GM18520 (cell line): Measurements from ENCODE around the gene CCL27.

Experiments used
- ATAC-seq: cut with Tn5 transposase; IDR thresholded peaks from one replicate; pipeline ENCODE4 v1.9.1; 2021; ENCODE audit not compliant: unreplicated experiment

CCL27 gene, protein sequence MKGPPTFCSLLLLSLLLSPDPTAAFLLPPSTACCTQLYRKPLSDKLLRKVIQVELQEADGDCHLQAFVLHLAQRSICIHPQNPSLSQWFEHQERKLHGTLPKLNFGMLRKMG

DNA sequence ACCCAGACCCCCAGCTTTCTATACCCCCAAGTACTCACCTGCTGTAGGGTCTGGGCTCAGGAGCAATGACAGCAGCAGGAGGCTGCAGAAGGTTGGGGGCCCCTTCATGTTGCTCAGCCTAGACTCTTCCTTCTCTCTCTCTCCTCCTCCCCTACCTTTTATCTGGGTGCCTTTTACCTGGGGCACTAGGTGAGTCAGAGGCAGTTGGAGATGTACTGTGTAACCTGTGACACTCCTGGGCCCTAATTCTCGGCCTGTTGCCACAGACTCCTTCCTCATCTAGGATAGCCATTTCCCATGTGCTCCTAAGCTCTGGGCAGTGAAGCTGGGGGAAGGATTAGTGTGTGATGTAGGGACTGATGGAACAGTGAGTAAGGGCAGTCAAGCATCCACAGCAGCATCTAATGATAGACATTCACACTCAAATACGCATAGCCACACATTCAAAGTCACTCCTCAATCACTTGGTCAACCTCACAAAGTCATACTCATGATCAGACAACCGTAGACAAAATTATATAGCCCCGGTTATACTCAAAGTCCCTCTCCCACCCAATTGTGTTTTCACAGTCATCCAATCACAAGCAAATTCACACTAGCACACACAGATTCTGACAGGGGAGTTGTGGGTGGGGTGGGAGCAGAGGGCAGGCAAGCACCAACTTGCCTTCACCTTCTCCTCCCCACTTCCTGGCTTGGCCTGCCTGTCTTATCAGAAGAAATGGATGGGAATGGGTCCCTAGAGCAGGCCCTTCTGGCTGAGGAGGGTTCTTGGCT lies at the start of gene CCL27:
TSS of gene CCL27 (minus strand) at position 132 of the 777 bp plus-strand sequence. CDS start at position 108, 24 bp downstream.
- no peak for ATAC-seq

DNA sequence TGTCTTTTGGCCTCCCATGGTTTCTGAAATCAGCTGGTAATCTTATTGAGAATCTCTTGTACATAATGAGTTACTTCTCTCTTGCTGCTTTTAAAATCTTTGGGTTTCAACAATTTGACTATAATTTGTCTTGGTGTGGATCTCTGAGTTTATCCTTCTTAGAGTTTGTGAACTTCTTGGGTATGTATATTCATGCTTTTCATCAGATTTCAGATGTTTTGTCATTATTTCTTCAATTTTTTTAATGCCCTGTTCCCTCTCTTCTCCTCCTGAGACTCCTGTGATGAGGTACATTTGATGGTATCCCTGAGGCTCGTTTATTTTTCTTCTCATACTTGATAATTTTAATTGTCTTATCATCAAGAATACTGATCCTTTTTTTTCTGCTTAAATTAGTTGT lies 49.7 kb upstream of the CCL27 start:
- no peak for ATAC-seq

DNA sequence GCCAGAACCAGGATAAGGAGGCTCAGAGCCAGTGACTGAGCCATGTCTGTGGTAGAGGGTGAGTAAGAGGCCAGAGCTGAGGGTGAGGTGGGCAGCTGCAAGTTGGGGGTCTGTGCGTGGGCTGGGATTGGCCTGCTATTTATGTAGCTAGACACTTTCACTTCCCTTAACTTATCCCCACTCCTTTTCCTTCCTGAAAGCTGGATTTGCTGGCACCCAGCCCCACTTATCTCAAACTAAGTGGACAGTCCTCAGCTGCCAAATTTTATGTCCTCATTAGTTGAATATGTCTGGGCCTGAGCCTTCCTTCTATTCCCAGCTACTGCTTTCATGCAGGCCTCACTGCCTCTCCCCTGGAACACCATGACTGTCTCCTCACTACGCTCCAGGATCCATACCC lies 47.6 kb upstream of the CCL27 start, which contains the start of gene CCL21:
TSS of gene CCL21 (minus strand) at position 114 of the 400 bp plus-strand sequence. CDS start at position 44, 70 bp downstream.
- no peak for ATAC-seq

DNA sequence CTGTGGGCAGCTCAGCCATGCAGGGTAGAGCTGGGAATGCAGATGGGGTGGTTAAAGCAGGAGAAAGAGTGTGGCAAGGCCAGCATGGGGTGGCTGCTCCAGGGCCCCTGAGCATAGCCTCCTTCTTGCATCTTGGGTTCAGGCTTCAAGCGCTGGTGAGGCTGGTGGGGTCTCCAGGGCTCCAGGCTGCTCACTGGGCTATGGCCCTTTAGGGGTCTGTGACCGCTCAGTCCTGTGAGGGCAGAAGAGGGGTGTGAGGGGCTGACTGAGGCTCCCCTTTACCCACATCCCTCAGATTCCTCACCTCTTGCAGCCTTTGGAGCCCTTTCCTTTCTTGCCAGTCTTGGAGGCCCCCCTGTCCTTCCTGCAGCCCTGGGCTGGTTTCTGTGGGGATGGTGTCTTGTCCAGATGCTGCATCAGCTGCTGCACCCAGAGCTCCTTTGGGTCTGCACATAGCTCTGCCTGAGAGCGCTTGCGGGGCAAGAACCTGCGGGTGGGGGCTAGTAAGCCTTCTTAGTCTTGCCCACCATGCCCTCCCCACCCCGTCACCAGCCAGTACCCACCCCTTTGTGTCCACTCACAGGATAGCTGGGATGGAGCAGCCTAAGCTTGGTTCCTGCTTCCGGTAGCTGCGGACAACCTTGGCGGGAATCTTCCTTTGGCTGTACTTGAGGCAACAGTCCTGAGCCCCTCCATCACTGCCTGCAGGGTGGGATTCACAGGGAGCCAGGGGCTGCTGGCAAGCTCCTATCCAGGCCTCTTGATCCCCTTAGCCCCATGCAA lies 46.9 kb upstream of the CCL27 start:
- no peak for ATAC-seq

DNA sequence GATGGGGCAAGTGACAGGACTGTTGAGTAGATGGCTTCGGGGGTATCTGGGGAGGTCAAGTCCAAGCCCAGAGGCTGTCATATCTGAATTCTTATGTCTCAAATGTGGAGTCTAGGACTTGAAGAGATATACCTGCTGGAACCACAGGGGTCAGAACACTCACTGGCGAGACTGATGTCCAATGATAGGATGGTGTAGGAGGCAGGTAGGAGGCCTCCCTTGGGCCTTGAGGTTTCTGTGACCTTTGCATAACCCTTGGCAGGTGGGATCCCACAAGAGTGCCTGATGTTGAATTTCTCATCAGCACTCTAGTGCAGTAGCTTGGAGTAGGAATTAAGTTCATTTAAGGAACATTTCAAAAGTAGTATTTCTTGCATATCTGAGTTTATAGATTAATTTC lies 44.7 kb upstream of the CCL27 start:
- ATAC-seq = no peak

DNA sequence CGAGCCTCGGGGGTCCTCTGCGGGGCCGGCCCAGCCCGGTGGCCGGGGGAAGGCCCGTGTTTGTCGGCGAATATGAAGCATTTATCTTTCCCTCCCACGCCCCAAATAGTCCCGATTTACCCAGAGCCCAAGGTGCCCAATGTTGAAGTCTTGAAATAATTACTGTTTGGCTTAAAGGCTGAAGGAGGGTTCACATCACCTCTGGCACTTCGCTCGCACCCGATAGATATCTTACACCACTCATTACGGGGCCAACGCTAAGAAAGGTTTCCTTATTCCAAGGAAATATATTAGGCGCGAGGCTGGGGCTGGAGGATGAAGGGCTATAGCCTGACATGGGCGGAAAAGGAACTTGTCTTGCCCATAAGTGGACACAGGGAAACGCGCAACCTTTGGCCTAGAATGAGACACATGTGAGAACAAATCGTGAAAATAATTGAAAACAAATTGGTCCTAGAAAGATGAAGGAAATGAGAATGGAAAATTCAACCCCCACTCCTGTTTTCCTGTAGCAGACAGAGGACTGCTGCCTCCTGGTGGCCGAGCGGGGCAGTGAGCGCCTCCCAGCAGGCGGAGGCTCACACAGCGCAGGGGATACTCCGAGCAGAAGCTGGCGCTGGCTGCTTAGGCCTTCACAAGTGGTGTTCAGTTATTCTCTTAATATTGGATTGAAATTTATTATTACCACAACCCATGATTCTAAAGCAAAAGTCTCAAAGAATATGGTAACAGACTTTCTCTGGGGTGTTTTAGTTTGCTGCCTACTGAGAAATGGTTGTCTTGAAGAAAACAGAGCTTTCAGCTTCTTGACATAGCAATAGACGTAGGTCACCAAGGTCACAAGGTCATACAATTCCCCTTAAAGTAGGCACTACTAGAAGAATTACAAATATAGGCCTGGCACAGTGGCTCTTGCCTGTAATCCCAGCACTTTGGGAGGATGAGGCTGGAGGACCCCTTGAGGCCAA lies 39.6 kb upstream of the CCL27 start:
- no peak for ATAC-seq

DNA sequence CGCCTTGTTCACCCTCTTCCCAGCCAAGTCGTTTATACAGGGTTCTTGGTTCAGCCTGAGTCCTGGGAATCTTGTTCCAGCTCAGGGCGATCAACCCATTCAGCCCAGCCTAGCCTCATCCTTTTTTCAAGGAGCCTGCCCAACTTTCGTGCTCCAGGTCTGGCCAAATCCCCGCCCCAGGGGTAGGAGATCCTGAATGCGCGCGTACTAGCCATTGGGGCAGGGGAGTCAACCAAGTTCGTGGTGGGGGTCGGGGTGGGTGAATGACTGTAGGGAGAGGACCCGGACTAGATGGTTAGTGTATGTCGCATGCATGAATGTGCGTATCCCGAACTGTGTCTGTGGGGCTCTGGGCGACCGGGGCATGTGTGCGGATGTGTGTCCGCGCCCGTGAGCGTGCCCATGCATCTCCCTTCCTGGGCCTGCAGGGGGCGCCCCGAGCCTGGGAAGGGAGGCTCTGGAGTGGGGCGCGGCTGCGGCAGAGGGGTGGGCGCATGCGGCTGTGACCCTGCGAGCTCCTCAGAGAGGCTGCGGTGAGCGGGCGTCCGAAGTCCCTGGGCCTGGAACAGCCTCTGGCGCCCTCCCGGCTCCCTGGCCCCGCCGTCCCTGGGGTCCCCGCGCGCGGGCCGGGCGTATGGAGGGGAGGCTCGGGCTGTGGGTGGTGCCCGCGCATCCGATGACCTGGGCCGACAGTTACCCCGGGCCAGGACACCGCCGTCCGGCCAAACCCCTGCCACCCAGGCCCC lies 38.7 kb upstream of the CCL27 start:
- ATAC-seq = no peak

DNA sequence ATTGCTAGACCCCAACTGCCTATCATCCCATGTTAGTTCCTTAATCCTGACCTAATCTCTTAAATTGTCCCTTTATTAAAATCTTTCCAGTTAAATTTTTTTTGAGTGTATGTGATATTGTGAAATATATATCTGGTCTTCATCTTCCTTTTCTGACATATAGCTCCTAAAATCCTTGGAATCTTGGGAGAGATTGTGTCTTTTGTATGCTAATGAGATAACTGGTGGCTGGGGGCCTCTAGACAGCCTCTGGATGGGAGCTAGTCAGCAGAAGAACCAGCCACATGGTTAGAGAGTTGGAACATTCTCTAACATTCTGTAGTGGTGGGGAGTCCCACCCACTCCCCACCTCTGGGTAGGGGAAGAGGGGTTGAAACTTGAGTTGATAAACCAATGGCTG lies 32.4 kb upstream of the CCL27 start:
- ATAC-seq = no peak

DNA sequence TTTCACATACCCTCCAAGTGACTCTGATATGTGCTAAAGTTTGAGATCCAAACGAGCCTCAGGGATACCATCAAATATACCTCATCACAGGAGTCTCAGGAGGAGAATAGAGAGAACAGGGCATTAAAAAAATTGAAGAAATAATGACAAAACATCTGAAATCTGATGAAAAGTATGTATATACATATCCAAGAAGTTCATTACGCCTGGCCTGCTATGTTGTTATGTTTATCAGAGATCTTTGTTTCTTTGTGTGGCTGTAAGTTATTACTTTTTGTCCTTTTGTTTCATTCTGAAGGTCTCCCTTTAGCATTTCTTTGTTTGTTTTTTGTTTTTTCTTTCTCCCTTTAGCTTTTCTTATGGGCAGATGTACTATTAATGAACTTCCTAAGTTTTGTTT lies 31.1 kb upstream of the CCL27 start:
- ATAC-seq = no peak

DNA sequence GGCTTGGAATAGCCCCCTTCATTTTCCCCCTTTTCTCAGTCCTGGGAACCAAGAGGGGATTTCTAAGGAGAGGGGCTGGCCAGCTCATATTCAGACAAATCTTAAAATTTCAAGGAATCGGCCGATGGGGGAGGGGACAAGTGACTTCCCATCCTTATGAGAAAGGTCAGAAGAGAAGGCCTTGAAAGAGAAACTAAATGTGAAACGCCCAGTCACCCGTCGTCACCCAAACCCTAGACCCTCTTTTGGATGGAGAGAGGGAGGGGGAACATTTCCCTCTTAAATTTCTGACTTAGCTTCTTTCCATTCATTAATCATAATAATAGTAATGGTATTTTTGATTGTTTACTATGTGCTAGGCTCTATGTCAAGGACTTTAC lies 29.5 kb upstream of the CCL27 start:
- ATAC-seq = no peak

DNA sequence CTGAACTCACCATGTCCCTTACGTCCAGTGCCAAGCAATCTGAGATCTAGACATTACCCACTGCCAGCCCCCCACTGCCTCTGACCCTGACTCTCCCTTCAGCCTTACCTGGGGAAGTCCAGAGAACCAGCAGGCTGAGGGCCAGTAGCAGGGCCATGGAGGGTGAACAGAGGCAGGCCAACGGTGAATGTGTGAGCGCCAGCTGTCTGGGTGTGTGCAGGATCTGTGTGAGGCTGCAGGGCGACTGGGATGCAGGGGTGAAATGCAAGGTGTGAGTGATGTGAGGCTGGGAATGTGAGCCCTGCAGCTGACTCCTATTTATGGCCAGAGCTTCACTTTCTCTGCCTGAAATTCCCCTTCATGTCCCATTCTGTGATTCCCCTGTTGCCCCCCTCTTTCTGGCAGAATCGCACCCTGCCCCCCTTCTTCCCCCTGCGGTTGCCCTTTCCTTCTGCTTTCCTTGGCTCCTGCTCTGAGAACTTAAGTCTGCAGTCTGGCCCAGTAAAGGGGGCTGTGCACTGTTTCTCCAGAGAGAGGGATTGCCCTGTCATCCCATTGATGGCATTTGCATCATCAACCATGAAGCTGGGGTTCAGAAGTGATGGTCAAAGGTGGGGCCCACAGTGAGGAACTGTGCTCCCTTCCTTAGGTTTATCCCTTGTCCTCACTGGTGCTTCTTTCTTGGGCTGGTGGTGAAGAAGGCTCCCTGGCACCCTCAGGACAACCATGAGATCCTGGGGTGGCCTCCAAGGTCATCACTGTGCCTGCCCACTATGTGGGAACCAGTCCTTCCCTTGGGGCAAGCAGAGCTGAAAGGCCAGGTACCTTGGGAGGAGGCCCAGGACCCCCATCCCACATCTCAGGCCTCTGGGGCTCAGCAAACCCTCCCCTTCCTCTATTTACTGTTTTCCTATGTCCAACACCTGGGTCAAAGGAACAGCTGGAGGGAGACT lies 28.8 kb upstream of the CCL27 start, which contains the start of gene CCL19:
TSS of gene CCL19 (minus strand) at position 294 of the 953 bp plus-strand sequence. CDS start at position 157, 137 bp downstream.
- ATAC-seq = no peak

DNA sequence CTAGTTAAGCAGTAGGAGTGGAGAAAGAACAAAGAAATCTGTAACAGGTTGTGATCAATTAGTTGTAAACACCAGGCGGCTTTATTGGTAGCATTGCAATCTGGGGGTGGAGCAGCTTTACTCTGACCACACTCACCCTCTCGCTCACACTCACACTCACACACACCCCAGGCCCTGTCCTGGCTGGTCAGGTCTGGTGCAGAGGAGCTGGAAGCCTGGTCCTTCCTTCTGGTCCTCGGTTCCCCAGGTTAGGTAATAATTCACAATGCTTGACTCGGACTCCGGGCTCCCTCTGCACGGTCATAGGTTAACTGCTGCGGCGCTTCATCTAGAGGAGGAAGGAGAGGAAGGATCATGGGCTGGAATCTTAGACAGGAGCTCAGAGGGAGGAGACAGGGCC lies 27.1 kb upstream of the CCL27 start:
- ATAC-seq = no peak

DNA sequence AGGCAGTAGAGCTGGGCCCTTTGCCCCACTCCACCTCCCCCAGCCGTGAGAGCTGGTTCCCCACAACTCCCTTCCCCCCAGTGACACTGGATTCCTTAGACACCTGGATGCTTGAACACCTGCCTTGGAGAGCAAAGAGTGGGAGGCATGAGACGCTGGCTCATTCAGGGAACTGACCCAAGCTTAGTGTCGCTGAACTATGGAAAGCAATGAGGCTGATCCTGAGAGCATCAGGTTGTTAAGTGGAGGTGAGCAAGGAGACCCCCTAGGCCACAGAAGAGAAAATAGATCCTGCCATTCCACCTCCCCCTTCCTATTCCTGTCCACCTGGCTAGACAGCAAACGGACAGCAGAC lies 26.6 kb upstream of the CCL27 start:
- ATAC-seq = no peak

DNA sequence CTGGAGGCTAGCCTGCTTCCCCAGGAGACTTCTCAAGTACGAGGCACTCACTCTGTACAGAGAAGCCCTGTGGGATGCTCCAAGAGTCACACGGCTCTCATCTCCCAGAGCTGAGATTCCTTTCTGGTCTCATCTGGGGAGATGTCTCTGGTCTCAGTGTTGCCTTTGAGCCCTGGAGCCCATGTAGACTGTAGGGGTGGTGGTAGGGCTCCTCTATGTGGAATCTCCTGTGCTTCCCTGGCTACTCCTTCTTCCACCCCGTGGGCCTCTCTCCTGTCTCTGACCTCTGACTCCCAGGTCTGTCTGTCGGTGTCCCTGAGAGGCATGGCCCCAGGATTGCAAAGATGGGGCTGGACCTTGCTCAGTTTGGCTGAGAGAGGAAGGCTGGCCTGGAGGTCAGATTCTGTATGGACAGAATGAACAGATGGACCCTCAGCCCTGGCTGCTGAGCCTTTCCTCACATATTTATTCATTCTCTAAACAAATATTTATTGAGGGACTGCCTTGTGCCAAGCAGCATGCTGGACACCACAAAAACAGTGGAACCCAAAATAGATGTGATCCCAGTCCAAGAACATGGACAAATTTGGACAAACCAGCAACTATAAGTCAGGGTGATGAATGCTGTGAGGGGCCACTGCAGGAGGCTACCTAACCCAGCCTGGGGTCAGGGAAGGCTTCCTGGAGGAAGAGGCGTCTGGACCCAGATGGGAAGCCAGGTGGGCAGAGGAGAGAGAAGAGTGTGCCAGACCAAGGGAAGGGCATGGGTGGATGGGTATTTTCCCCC lies 26.1 kb upstream of the CCL27 start:
- no peak for ATAC-seq

DNA sequence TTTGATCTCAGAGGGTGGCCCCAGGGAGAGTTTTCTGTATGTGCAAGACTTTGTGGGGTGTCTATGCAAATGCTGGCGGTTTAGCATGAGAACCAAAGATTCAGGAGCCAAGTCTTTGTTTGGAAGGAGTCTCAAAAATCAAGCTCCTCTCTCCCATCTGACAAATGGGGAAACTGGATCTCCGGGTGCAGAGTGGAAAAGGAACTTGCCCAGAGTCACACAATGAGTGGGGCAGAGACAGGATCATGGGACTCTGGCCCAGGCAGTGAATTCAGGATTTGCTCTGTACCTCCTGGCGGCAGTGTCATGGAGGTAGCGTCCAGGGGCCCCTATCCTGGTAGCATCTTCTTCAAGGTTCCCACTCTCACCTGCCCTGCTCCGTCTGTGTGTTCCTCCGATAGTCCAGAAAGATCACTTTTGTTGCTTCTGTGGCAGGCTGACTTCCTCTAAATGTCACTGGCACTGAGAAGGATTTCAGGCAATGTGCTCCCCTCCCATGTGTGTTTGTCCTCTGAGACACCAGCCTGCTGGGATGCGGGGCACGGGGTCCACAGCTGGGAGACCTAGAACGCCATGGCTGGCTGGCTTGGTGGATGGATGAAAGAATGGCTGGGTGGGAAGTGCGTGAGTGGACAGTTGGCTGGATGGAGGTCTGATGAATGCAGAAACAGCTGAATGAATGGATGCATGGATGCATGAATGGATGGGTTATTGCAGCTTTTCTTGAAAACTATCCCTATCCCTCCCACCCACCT lies 25.0 kb upstream of the CCL27 start:
- no peak for ATAC-seq

DNA sequence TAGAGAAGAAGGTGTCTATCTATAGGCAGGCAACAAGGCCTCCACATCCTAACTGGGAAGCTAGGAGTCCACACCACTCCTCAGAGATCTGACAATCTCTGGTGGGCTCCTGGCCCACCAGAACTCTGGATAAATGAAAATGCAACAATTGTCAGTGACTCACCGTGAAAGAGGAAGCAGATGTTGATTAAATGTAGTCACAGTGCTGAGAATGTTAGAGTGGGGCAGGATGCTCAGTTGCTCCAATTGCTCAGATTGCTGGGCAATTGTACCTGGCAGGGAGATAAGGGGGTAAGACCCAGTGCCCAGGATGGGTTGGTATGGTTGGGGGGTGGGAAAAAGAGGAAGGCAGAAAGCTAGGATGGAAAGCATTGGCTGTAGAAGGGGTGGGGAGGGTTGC lies 24.3 kb upstream of the CCL27 start:
- no peak for ATAC-seq

DNA sequence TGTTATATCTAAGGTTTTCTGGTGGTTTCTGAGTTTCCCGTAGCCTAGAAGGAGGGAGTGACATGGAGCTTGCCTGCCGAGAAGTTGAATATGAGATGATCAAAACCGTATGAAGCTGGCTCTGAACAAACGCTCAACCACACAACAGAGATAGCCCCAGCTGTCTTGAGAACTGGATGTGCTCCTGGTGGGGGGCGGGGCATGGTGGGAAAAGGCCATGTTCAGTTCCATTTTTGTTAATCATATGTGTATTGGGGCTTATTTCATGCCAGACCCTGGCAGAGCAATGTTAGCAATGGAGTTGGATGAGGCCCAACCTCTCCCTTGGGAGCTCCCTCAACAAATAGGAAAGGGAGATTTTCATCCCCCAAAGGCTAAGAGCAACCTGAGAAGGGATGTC lies 23.8 kb upstream of the CCL27 start:
- ATAC-seq = no peak

DNA sequence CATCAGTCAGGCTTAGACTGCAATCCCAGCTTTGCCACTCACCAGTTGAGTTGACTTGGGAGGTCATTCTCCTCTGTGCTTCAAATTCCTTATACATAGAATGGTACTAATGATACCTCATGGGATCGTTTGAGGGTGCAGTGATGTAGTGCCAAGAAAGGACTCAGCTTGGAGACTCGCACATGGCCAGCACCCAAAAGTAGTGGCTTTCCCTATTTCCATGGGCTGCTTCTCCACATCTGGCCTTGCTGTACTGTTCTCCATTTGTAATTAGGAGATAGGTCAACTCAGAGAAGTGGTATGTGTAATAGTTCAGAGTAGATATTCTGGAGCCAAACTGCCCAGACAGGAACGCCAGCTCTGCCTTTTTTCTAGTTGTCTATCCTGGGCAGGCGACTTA lies 23.1 kb upstream of the CCL27 start:
- ATAC-seq = no peak
